HG02798 (cell line): ENCODE measurements around the gene RTN4R.

ENCODE experiments used
- ATAC-seq: cut with Tn5 transposase; IDR thresholded peaks from one replicate; pipeline ENCODE4 v1.9.1; 2021; ENCODE audit warnings: mild to moderate bottlenecking; ENCODE audit not compliant: unreplicated experiment, poor library complexity

The RTN4R gene

DNA sequence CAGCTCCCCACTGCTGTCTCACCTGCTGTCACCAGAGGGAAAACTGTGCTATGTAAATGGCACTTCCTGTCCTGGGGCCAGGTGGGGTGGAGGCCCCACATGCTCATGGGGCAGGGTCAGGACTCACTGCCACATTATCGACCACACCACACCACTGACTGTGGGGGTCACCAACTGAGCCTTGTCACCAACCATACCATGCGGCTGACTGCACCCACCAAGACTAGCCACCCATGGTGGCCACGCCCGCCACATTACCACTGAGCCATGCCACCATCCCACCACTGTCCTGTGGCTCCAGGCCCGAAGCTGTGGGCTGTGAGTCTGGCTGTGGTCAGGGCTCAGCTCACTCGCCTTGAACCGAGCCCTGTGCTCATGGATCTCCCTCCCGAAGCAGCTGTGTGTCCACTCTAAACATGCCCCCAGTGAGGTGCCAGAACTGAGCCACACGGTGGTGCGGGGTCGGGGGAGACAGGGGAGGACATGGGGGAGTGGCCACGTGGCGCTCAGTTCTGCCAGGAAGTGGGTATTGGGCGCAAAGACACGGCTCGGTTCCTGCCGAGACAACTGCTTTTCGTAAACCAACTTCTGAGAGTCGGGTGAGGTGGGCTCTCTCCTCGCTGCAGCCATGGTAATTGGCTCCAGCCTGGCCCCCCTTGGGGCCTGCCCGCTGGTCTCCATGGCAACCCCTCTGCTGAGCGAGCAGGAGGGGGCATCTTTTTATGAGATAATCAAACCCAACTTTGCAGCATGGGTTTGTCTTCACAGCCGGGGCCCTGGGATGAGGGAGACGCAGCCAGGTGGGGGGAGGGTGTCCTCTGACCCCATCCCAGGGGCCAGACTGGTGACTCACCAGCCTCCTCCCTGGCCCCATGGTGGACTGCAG lies 23.2 kb downstream of the RTN4R start:
- ATAC-seq: no peak

- ATAC-seq: no peak
These were observed 23.9 kb downstream of the RTN4R start for GRCh38 chr22:20244250-20244648.

DNA sequence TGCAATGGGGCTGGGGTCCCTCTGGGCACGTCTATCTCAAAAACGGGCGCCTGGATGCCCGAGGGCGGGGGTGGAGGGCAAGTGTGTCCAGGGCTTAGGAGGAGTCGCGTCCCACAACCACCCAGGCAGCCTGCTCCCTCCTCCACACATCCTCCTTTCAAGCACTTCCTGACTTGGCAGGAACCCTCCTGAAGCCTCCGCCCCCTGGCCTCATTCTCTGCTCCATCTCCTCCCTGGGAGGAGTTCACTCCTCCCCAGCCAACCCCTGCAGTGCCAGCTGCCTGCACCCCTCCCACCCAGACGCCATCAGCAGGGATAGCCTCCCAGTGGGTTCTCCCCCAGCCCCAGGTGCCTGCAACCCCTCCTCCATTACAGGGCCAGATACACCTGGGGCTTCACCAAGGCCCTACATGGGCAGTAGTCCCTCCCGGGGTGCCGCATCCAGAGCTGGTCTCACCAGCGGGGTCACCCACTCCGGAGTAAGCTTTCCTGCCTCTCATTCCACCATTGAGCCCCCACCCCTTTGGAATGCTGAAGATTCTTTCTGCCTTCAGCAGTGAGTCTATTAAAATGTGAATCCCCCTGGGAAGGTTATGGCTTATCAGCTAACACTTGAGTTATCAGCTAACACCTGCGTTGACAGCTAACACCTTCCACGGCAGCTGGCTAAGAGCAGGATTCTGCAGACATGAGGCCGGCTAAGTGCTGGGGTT lies 24.4 kb downstream of the RTN4R start:
- ATAC-seq: no peak

DNA sequence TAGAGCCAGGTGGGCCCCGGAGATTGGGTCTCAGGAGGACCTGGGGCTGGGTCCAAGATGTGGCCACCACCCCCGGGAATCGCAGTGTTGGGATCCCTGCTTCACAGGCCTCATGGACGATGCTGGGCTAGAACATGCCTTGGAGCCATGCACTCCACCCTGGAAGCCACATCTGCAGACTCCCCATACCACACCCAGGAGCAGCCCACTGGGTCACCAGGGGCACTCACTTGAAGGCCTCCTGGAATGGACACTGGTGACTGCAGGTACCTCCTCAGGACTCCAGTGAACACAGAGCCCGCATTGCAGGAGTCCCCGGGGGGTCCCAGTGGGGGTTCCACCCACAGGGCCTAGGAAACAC lies 25.0 kb downstream of the RTN4R start:
- no peak for ATAC-seq

GRCh38 chr22:20242393-20243175 lies 25.5 kb downstream of the RTN4R start:
- ATAC-seq: no peak

GRCh38 chr22:20241579-20242392 lies 26.3 kb downstream of the RTN4R start:
- no peak for ATAC-seq

GRCh38 chr22:20240900-20241299 lies 27.2 kb downstream of the RTN4R start:
- ATAC-seq: no peak

GRCh38 chr22:20240447-20240764 lies 27.7 kb downstream of the RTN4R start:
- no peak for ATAC-seq

DNA sequence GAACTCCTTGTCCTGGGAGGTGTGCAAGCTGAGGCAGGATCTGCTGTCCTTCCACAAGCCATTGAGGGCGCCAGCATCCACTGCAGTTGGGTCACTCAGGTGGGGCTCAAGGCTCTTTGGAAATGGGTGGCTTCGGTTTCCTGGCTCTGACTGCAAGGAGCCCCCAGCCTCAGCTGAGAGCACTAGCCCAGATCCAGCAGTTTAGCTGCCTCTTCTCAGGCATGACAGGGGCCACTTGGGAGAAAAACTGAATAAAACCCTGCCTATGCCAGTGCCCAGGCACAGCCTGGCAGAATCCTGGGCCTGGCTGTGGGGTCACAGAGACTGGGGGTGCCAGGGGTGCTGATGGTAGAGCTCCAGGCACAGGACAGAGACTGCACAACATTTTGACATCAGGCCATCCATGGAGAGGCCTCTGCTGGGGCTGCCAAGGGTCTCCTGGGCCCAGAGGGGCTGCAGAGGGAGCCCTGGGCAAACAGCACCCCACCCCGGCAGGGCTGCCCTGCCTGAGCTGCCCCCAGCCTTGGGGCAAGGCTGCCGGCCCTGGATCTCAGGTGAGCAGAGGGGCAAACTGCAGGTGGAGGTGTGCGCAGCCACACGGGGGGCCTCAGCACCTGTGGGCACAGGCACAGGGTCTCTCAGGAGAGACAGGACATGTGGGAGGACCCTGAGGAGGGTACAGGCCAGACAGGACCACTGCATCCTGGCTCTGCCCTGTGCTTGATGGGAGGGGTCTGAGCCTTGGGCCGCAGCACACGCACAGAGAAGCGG lies 28.3 kb downstream of the RTN4R start:
- no peak for ATAC-seq

- no peak for ATAC-seq
These were observed 29.0 kb downstream of the RTN4R start for GRCh38 chr22:20238901-20239675.

DNA sequence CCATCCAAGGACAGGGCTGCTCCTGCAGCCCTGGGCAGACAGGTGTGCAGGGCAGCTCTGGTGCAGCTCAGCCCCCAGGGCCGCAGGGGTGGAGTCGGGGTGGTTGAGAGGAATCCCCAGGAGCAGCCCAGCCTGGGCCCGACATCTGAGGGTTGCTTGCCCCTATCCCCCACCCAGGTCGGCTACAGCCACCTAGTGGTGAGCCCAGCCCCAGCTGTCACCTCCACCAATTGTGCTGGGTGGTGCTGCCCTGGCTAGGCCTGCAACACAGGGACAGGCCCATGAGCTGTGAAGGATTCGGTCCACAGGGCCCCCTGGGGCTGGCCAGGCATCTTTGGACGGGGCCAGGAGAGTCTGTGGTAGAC lies 29.6 kb downstream of the RTN4R start:
- ATAC-seq: no peak

- ATAC-seq: no peak
These were observed 30.4 kb downstream of the RTN4R start for GRCh38 chr22:20237480-20238440.

- no peak for ATAC-seq
These were observed 31.9 kb downstream of the RTN4R start for GRCh38 chr22:20236052-20236717.

- no peak for ATAC-seq
These were observed 32.6 kb downstream of the RTN4R start for GRCh38 chr22:20235389-20235991.

- no peak for ATAC-seq
These were observed 33.2 kb downstream of the RTN4R start for GRCh38 chr22:20234760-20235388.

DNA sequence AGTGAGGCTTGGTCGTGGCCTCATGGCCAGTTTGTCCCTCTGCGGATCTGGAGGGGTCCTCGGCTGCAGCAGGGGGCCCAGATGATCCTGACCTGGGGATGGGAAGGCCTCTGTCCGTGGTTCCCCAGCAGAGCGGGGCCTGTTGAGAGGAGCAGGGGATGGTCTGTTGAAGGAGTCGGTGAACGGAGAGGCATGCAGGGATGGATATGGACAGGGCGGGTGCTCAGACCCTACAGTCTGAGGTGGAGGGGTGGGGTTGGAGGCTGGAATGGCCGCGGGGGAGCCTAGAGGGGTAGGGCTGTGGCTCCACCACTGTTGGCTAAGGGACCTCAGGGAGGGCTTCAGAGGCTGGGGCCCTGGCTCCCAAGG lies 33.8 kb downstream of the RTN4R start:
- ATAC-seq: no peak
